T-helper 1 cell treated with Interleukin-12 subunit alpha and Interleukin-12 subunit beta and Interleukin-4 antibody, amounts not matched to agents 30 μg/mL and 1 μg/mL, for 36 hours (primary cell): ENCODE data around the gene RHOBTB3.

ENCODE experiments used
- H3K27ac Mint-ChIP-seq: one replicate; pipeline ENCODE4 v1.8.0; 2021; ENCODE audit warnings: mild to moderate bottlenecking, mixed read lengths
- H3K27me3 Mint-ChIP-seq: one replicate; pipeline ENCODE4 v1.8.0; 2021; ENCODE audit warnings: low read depth, mixed read lengths
- H3K36me3 Mint-ChIP-seq: one replicate; pipeline ENCODE4 v1.8.0; 2021; ENCODE audit warnings: low read depth, mixed read lengths
- H3K4me1 Mint-ChIP-seq: one replicate; pipeline ENCODE4 v1.8.0; 2021; ENCODE audit warnings: low read depth, mixed read lengths
- H3K4me3 Mint-ChIP-seq: one replicate; pipeline ENCODE4 v1.8.0; 2021; ENCODE audit warnings: mild to moderate bottlenecking, moderate library complexity, mixed read lengths
- H3K9me3 Mint-ChIP-seq: one replicate; pipeline ENCODE4 v1.8.0; 2021; ENCODE audit warnings: mixed read lengths

RHOBTB3 gene

DNA sequence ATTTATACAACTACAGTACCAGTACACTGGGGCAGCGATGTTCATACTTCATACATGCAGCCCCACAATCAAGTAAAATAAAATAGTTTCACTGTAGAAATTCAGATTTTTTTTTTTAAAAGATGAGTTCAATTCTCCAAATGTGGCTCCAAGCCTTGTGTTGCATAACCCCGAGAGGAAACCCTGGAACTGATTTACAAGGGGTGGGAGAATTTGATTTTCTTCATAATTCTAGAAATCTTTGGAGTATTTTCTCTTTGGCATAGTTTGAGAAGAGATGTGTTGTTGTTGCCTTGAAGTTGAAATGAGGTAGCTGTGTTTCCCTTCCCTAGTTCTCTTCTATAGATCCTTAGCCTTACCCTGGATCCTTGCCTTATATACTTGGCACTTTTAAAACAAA lies 3.1 kb downstream of the RHOBTB3 start:
- Mint-ChIP-seq H3K27ac (no peak overlapping the region), H3K9me3 (no peaks in the 10 kb centered on the region), H3K36me3 (no peaks in the 10 kb centered on the region), H3K27me3 (peaks cover 73% of the 10 kb centered on the region), H3K4me1 (peaks cover 13% of the 10 kb centered on the region), H3K4me3 (no peak overlapping the region)

DNA sequence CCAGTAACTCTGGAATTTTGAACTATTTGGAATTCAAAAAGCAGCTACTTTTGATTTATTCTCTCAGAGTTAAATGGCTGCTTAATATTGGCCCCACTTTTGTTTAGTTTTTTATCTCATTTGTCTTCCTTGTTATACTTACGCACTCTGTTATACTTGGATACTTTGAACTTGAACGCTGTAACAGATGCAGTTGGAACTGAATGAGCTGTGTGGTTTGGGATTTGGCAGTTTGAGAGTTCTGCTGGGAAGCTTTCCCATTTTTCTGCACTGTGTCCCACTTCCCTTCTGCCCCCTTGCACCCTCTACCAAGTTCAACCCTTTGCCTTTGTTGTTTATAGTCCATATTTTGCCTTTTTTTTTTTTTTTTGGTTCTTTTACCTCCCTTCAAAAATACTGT lies 3.8 kb downstream of the RHOBTB3 start:
- Mint-ChIP-seq H3K36me3 (no peaks in the 10 kb centered on the region), H3K4me1 (peaks cover 12% of the 10 kb centered on the region), H3K27ac (no peak overlapping the region), H3K9me3 (no peaks in the 10 kb centered on the region), H3K27me3 (peaks cover 66% of the 10 kb centered on the region), H3K4me3 (no peak overlapping the region)

DNA sequence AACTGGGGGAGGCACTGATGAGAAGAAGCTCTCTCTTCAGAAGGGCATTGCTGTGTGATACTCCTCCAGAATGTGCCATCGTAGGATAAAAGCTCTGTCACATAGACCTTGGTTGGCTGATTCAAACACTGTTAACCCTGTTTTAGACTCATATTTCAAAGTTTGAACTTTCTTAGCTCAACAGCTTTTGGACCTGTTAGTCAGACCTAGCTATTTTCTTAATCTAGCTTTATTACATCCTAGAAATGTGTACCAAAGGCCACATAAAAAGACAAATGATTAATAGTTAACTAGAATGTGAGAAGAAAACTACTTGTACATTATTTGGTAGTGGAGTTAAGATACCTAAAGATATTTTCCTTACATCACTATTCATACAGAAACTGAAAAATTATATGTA lies 4.3 kb downstream of the RHOBTB3 start:
- no peak overlapping the region for H3K4me3 Mint-ChIP-seq
- peaks cover 61% of the 10 kb centered on the region for H3K27me3 Mint-ChIP-seq
- H3K4me1 Mint-ChIP-seq: peaks cover 7% of the 10 kb centered on the region
- H3K36me3 Mint-ChIP-seq: no peaks in the 10 kb centered on the region
- no peak overlapping the region for H3K27ac Mint-ChIP-seq
- H3K9me3 Mint-ChIP-seq: no peaks in the 10 kb centered on the region

DNA sequence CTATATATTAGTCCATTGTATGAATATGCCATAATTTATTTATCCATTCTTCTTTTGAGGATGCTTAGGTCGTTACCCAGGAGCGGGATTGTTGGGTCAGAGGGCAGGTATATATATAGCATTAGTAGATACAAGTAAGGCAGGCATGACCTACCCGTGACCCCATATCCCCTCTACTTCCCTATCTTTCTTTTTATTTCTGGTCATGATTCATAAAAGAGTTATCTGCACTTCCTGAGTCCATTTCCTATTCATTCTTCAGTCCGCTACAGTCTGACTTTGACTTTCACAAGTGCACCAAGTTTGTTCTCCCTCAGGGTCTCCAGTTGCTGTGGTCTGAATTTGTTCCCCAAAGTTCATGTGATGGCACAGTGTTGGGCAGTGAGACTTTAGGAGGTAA lies 6.9 kb downstream of the RHOBTB3 start:
- H3K27ac Mint-ChIP-seq: no peak overlapping the region
- no peaks in the 10 kb centered on the region for H3K4me1 Mint-ChIP-seq
- H3K27me3 Mint-ChIP-seq: peaks cover 43% of the 10 kb centered on the region
- H3K36me3 Mint-ChIP-seq: no peaks in the 10 kb centered on the region
- no peaks in the 10 kb centered on the region for H3K9me3 Mint-ChIP-seq
- H3K4me3 Mint-ChIP-seq: no peak overlapping the region

DNA sequence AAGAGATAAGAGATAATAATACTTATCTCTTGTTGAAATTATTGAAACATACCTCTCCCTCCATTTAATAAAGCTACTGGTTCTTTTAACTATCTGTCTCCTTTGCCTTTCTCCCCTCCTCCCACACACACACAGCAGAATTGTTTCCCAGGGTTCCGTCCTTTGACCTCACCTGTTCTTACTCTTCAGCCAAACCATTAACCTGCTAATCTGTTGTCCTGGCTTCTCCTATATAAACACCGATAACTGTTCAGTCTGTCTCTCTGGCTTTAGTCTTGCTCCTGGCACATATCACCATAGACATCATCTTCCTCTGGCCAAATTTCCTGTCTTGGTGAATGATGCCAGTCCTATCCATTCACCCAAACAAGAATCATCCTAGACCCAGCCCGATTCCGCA lies 7.7 kb downstream of the RHOBTB3 start:
- peaks cover 38% of the 10 kb centered on the region for H3K27me3 Mint-ChIP-seq
- no peaks in the 10 kb centered on the region for H3K9me3 Mint-ChIP-seq
- H3K4me1 Mint-ChIP-seq: no peaks in the 10 kb centered on the region
- H3K4me3 Mint-ChIP-seq: no peak overlapping the region
- H3K27ac Mint-ChIP-seq: no peak overlapping the region
- no peaks in the 10 kb centered on the region for H3K36me3 Mint-ChIP-seq

DNA sequence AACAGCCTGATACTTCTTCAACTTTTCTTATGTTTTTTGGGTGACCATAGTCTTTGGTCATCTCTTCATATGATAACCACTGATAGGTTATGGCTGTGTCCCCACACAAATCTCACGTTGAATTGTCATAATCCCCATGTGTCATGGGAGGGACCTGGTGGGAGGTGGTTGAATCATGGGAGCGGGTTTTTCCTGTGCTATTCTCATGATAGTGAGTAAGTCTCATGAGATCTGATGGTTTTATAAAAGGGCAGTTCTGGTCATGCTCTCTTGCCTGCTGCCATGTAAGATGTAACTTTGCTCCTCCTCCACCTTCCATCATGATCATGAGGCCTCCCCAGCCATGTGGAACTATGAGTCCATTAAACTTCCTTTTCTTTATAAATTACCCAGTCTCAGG lies 8.7 kb downstream of the RHOBTB3 start:
- Mint-ChIP-seq H3K27ac (no peak overlapping the region), H3K27me3 (peaks cover 39% of the 10 kb centered on the region), H3K9me3 (no peaks in the 10 kb centered on the region), H3K4me3 (no peak overlapping the region), H3K4me1 (no peaks in the 10 kb centered on the region), H3K36me3 (no peaks in the 10 kb centered on the region)

DNA sequence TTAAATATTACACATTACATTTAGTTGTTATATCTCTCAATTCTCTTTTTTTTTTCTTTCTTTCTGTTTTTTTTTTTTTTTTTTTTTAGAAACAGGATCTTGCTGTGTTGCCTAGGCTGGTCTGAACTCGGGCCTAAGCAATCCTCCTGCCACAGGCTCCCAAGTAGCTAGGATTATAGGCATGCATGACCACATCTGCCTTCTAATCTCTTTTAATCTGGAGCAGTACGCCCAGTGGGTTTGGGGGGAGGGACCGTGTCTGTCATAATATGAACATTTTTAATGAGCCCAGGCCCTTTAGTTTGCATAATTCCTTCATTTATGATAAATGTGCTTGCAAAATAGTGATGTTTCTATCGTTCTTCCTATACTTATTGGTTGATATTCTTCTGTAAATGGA lies 10.3 kb downstream of the RHOBTB3 start:
- no peak overlapping the region for H3K27ac Mint-ChIP-seq
- H3K27me3 Mint-ChIP-seq: peaks cover 38% of the 10 kb centered on the region
- H3K36me3 Mint-ChIP-seq: no peaks in the 10 kb centered on the region
- H3K4me1 Mint-ChIP-seq: peaks cover 2% of the 10 kb centered on the region
- no peaks in the 10 kb centered on the region for H3K9me3 Mint-ChIP-seq
- no peak overlapping the region for H3K4me3 Mint-ChIP-seq

DNA sequence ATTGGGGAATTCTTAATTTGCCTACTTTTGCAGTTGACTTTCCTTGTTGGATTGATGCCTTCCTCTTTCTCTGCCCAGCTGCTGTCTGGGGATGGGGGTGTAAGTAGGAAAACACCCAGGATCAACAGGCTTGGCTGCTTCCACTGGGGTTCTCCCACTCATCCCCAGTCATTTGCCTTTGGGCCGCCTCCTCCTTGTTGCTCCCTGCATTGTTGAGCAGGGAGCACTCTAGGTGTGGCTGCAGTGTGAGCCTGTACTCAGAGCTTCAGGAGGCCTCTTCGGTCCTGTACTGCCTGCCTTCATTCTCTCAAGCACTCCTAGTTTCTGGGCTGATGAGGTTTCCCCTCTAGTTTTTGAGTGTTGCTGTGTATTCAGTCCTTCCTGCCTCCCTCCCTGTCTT lies 12.1 kb downstream of the RHOBTB3 start:
- no peak overlapping the region for H3K27ac Mint-ChIP-seq
- no peaks in the 10 kb centered on the region for H3K36me3 Mint-ChIP-seq
- H3K4me3 Mint-ChIP-seq: no peak overlapping the region
- H3K9me3 Mint-ChIP-seq: no peaks in the 10 kb centered on the region
- peaks cover 4% of the 10 kb centered on the region for H3K4me1 Mint-ChIP-seq
- peaks cover 36% of the 10 kb centered on the region for H3K27me3 Mint-ChIP-seq

DNA sequence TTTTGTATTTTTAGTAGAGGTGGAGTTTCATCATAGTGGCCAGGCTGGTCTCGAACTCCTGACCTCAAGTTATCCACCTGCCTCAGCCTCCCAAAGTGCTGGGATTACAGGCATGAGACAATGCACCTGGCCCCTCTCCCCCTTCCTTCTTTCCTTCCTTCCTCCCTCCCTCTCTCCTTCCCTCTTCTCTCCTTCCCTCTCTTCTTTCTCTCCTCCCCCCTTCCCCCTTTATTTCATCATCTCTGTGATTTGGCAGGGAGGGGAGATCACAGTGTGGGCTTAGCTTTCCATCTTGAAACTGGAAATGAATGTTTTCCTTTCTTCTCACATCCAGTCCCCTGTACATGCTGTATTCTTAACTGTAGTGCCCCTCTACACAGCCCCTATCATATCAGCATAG lies 12.7 kb downstream of the RHOBTB3 start:
- Mint-ChIP-seq H3K36me3 (no peaks in the 10 kb centered on the region), H3K4me3 (no peak overlapping the region)

DNA sequence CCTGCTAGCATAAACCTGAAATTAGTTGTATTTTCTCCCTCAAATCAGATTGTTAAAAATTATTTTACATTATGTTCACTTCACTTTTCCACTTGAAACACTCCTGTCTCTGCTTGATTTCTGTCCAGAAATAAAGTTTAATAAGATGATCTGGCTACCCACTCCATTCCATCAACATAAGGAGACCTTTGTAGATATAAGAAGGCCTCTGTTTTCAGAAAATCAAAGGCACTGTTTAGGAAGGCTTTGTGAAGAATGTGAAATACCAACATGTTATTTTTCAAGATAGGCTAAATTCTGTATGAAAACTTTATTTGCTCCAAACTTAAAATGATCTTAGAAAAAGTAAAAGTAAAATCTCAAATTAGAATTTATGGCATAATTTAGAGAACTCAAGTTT lies 15.1 kb downstream of the RHOBTB3 start:
- Mint-ChIP-seq H3K27me3 (peaks cover 32% of the 10 kb centered on the region), H3K36me3 (no peaks in the 10 kb centered on the region)

More for the DNA sequence above, 12.7 kb downstream of the RHOBTB3 start:
- peaks cover 4% of the 10 kb centered on the region for H3K4me1 Mint-ChIP-seq
- H3K9me3 Mint-ChIP-seq: no peaks in the 10 kb centered on the region
- H3K27ac Mint-ChIP-seq: no peak overlapping the region
- peaks cover 34% of the 10 kb centered on the region for H3K27me3 Mint-ChIP-seq

DNA sequence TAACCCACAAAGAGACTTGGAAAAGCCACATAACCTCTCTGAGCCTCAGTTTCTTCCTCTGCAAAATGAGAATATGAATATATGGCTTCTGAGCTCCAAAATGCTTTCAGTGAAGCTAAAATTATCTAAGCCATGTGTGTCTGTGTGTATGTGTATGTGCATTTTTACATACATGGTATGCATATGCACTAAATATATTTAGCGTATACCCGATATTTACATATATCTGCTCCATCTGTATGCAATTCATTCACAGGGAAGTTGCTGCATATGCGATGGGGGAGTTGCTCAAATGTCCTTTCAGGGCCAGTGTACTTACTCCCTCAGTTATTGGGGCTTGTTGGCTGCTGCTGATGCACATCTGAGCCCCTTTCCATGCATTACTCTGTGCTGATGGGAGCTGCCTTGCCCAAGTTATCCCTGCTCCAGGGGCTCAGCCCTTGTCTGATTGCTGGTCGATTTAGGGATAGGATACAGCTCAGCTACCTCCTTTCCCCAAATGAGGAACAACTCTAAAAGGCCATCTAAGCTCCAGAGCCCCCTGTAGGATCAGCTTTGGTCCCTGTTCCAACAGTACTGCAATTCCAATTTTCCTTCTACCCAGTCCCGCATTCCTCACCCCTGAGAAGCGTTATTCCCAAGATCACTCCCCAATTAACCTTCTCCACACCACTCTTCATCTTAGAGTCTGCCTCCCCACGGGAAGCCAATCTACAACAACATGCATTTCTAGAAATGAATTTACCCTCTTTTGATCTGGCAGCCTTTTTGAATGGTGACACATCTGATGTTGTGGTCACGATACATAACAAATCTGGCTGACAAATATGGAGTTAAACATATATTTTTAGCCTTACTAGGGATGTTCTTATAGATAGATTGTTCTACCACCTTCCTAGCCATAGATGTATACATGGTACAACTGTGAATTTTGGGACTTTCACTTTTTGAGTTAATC lies 15.9 kb downstream of the RHOBTB3 start:
- H3K36me3 Mint-ChIP-seq: no peaks in the 10 kb centered on the region
- peaks cover 29% of the 10 kb centered on the region for H3K27me3 Mint-ChIP-seq
- H3K27ac Mint-ChIP-seq: no peak overlapping the region

More for the DNA sequence above, 15.1 kb downstream of the RHOBTB3 start:
- Mint-ChIP-seq H3K4me3 (no peak overlapping the region), H3K27ac (no peak overlapping the region), H3K9me3 (no peaks in the 10 kb centered on the region), H3K4me1 (peaks cover 4% of the 10 kb centered on the region)

DNA sequence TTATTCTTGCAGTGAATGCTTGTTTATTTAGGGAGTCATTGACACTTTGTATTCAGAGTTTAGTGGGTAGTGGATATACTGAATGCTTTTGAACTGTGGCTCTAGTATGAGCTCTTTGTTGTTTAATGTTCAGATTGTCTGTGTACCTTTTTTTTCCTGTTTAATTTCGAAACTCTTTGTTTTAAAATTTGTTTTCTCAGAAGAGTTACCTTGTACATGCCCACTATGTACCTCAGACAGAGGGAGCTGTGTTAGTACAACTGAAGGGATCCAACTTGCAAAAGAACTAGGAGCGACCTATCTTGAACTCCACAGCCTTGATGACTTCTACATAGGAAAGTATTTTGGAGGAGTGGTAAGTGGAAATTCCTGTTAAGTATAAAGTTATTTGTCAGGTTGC lies 17.0 kb downstream of the RHOBTB3 start:
- Mint-ChIP-seq H3K27ac (no peak overlapping the region), H3K9me3 (no peaks in the 10 kb centered on the region), H3K4me1 (peaks cover 4% of the 10 kb centered on the region), H3K27me3 (peaks cover 28% of the 10 kb centered on the region), H3K4me3 (no peak overlapping the region), H3K36me3 (no peaks in the 10 kb centered on the region)

More for the DNA sequence above, 15.9 kb downstream of the RHOBTB3 start:
- no peak overlapping the region for H3K4me3 Mint-ChIP-seq
- H3K4me1 Mint-ChIP-seq: peaks cover 4% of the 10 kb centered on the region
- no peaks in the 10 kb centered on the region for H3K9me3 Mint-ChIP-seq

DNA sequence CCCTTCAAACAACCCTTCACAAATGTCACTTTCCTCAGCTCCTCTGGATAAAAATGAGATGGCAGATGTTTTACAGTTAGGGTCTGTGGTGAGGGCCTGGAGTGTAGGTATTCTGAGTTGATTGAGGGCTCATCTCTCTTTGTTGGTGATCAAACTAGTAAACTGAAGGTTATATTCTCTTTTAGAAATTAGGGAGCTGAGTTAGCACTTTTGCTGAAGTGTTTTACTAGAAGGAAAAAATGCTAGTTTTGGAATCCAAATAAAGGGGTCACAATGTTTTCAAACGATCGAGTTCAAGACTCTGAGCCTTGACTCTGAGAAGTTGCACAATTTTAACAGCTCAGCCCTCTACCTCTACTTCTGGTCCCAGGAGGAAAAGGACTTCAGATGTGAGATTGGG lies 23.4 kb downstream of the RHOBTB3 start:
- Mint-ChIP-seq H3K4me1 (peaks cover 5% of the 10 kb centered on the region), H3K9me3 (no peaks in the 10 kb centered on the region), H3K27ac (no peak overlapping the region), H3K36me3 (no peaks in the 10 kb centered on the region), H3K27me3 (peaks cover 30% of the 10 kb centered on the region), H3K4me3 (no peak overlapping the region)

DNA sequence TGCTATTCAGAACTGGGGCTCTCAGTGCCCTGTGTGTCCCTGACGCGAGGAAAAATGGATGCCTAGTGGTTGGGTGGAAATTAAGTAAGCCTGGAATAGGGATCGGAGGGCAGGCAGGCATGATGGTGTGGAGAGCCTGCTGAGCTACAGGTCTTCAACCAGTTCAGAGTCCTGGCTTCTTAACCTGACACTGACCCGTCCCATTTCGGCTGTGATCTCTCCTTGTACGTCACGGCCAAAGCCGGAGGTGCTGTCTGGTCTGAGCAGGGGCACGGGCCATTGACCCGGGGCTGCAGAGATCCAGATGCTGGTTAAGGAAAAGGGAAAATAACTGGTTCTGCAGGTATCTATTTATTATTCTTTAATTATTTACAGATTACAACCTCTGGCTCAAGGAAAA lies 27.9 kb downstream of the RHOBTB3 start:
- Mint-ChIP-seq H3K4me3 (no peak overlapping the region), H3K27ac (no peak overlapping the region), H3K9me3 (no peaks in the 10 kb centered on the region), H3K4me1 (peaks cover 29% of the 10 kb centered on the region), H3K27me3 (peaks cover 53% of the 10 kb centered on the region), H3K36me3 (no peaks in the 10 kb centered on the region)

DNA sequence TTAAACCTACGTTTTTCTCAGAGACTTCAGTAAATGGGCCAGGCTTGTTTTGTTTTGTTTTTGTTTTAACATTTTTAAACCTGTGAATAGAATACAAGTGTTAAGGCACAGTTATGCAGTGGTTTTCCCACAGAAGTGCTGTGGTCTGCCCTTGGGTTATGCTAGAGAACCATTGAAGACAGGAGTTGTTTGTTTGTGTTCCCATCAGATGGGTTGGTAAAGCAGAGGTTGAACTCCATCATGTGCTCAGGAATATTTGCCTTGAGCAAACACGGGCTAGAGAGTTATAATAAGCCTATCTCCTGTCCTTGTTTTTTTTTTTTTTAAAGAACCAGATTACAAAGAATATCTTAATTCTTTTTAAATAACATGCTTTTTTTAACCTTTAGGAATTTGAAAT lies 28.5 kb downstream of the RHOBTB3 start:
- peaks cover 29% of the 10 kb centered on the region for H3K4me1 Mint-ChIP-seq
- H3K36me3 Mint-ChIP-seq: no peaks in the 10 kb centered on the region
- no peak overlapping the region for H3K4me3 Mint-ChIP-seq
- H3K9me3 Mint-ChIP-seq: no peaks in the 10 kb centered on the region
- H3K27me3 Mint-ChIP-seq: peaks cover 59% of the 10 kb centered on the region
- no peak overlapping the region for H3K27ac Mint-ChIP-seq
